NCI-H128 (cell line): ENCODE results near the gene TULP4.
"Not testable (repeated sequence)": the region's sequence is repeated elsewhere in the genome, so short reads cannot be mapped to it uniquely, and the experiment has no call there.

Experiments
- DNase-seq: peaks from one replicate; lab custom pipeline; 2025; ENCODE audit not compliant: unreplicated experiment; lab: John Stamatoyannopoulos, UW

The TULP4 gene

DNA sequence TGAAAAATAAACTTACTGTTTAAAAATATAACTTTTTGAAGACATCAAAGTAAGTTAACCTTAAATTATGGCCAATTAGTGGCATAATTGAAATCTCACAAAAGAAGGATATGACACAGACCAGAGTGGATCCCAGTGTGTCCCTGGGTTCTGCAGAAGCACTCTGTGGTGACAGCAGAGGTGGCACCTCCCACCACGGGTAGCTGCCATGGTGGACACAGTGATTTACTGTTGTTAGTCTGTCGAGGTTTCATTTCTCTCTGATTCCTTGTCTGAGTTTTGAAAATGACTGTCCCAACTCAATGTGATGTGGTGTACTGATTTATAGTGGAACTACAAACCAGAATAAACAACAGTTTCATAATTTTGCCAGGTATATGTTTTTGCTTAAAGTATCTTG, 76.5 kb downstream of the TULP4 start:
- DNase-seq = no peak

DNA sequence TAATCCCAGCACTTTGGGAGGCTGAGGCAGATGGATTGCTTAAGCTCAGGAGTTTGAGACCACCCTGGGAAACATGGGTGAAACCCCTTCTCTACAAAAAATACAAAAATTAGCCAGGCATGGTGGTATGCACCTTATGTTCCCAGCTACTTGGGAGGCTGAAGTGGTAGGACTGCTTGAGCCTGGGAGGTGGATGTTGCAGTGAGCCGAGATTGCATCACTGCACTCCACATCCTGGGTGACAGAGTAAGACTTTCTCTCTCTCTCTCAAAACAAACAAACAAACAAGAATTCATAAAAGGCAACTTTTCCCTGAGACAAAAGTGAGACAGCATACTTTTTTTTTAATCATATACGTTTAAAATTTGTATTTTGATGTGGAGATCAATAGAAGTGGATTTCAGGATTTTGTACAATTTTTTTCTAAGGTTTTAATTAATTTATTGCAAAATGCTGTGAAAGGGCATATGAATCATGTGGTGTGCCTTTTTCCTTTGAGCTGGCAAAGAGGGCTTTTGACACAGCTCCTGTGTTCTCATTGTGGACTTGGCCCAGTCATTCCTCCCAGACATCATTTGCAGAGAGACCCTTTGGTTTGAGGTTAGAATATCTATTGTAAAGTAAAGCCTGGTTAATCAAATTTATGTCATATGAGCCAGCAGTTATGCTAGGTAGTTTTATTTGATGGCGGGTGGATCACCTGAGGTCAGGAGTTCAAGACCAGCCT, 77.1 kb downstream of the TULP4 start:
- no peak for DNase-seq

DNA sequence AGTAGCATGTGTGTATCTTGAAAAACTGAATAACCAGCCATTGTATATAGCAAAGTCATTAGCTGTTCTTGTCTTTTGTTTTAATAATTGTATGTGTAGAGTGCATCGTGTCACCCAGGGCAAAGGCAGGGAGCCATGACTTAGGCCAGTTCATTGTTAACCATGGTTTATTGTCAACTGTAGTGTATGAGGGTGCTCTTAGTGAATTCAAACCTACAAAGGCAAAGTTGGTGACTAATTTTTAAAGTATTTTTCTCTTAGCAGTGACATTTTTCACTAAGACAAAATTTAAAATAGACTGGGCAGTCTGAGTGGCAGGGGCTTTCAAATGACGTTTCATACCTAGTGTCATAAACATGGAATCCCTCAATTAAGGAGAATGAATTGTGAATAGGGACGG, 79.0 kb downstream of the TULP4 start:
- no peak for DNase-seq

DNA sequence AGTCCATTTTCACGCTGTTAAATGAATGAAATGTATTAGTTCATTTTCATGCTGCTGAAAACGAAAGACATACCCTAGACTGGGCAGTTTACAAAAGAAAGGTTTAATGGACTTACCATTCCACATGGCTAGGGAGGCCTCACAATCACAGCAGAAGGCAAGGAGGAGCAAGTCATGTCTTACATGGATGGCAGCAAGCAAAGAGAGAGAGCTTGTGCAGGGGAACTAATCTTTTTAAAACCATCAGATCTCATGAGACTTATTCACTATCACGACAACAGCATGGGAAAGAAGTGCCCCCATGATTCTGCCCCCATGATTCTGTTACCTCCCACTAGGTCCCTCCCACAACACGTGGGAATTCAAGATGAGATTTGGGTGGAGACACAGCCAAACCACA, 79.7 kb downstream of the TULP4 start:
- not testable (repeated sequence) for DNase-seq

DNA sequence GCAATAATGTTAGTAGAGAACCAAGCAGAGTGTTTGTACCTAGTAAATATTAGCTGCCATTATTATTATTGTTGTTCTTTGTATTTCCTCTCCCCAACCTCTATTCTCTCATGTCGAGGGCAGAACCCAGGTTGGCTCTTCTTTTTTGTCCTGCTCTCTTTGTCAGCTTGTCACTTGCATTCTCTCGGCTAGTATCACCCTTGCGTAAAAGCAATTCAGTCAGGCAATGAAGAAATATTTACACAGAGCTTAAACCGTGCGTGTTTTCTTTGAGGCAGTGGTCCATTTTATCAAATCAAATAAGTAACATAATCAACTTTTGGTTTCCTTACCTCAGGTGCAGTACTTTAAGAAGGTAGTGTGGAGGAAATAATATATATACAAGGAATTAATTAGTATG, 83.9 kb downstream of the TULP4 start:
- no peak for DNase-seq

DNA sequence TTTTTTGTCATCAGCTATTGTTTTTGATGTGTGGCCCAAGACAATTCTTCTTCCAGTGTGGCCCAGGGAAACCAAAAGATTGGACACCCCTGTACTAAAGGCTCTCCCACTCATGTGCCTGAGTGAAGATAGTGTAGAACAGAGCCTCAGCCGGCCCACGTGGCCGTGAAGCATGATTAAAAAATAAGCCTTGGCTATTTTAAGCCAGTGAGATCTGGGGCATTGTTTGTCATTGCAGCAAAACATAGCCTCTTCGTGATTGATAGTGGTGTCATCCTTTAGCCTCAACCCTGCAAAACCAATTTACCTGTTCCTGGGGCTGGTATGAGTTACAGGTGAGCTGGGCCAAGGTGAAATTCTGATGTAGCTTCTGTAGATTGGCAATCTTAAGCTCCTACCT, 85.3 kb downstream of the TULP4 start:
- DNase-seq = no peak

DNA sequence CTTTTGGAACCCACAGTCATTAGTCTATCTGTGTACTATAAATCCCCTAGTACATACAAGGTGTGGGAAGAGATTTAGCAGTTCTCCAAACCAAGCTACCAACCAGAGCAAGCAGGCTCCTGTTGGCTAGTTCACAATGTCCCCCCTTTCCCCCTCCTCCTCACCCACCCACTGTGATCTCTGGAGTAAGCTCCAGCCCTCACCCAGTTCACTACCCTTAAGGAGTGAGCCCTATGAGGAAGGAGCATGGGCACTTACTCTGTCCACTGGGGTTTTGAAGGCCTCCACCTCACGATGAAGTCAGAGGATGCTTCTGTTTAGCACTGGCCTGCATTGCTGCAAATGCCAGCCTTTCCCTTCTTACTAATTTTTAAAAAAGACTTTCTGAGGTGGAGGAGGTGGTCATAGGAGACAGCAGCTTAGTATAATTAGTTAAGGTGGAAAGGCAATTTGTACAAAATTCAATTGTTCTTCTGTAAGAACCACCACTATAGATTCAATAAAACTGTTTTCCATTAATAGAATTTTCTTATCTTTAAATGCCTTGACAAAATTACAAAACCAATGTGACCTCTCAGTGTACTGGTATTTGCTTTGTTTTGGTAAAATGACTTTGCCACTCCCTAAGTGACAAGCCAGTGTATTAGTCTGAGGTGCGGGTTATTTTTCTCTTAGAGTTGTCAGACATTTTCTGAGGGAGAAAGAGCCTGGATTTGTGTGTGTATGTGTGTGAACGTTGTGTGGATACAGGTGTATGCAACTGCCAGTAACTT, 86.2 kb downstream of the TULP4 start:
- DNase-seq = no peak

DNA sequence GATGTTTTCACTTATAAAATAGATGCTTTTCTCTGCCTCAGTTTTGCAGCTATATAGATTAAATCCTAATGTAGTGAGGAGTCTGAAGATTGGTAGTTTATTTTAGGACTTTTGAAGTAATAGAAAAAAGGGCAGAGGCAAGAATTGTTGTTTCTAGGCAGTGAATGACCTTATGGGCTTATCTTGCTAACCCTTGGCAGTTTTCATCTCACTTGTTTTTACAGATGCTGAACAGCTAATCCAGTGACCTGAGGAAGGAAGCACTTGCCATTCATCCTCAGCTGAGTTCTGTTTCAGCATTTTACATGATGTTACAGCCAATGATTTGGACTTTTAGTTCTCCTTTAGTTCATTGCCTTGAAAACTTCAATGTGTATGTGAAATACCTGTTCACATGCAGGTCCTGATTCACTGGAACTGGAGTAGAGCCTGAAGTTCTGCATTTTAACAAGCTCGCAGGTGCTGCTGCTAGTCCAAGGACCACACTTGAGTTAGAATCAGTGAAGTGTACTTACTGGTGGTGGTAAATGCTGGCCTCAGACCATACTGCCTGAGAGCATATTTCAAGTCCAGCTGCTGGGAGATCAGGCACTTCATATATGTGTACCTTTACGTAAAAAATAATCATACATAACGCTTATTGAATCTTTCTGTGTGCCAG, 86.9 kb downstream of the TULP4 start:
- DNase-seq = no peak

DNA sequence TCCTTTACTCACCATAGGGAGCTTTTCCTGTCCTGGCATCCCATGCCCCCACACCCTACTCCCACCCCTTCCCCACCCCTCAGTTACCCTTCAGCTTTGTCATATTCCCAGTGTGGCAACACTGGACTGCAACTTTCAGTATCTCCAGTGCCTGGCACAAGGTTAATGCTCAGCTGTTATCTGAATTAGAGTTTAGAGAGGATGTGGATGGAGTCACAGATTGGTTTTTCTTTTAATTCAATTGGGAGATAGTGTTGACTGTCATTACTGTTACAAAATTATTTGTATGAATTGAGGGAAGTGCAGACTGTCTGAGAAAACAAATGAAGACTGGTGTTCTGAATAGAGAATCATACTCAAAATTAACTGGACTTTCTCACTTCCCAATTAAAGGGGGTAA, 89.9 kb downstream of the TULP4 start:
- no peak for DNase-seq

DNA sequence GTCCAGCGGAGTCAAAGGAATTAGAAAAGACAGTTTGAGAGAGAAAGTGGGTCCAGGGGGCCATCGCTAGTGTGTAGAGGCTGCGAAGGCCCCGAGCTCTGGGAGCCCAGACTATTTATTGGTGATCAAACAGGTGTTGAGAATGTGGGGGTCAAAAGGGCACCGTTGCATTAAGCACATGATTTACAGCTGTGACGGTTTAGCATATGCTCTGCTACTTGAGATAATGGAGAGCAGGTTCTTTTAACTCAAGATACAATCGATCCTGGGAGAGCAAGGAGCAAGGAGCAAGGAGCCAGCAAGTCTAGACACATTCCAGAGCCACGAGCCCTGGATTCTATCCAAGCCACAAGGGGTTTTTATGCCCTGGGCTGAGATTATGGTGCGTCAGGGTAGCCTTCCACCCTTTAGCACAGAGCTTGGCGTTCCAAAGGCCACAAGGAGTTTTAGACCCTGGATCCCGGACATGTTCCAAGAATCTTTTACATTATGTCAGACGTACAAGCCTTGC, 93.1 kb downstream of the TULP4 start:
- DNase-seq = not testable (repeated sequence)

DNA sequence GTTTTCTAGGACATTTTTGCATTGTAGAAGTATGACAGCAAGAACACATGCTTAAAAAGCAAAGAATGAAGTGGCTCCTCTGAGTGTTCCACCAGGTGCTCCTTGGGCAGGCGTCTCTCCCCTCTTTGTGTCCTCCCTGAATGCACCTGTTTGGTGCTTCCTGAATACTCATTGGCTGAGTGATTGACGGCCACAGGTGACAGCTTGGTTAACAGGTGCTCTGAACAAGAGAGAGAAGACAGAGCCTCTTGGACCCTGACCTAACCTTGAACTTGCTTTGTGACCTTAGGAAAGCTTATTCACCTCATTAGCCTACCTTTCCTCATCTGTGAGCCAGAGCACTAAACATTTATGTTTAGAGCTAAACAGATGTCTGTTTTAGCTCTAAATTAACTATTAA, 93.7 kb downstream of the TULP4 start:
- DNase-seq = no peak

DNA sequence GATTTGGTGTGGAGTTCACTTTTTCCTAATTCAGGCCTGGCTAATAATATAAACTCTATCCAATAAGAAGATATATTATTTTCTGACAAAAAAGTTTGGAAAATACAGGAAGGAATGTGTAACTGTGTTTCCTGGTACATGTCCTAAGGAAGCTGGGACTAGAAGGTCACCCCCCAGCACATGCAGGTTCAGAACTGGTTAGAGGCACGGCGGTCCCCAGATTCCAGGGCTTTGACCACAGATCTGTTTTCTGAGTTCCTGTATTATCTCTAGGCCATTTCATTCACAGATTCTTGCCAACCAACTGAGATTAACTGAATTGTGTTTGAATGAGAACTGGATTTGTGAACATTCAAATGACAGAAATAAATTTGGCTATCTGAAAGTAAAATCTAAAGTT, 94.5 kb downstream of the TULP4 start:
- DNase-seq = no peak

DNA sequence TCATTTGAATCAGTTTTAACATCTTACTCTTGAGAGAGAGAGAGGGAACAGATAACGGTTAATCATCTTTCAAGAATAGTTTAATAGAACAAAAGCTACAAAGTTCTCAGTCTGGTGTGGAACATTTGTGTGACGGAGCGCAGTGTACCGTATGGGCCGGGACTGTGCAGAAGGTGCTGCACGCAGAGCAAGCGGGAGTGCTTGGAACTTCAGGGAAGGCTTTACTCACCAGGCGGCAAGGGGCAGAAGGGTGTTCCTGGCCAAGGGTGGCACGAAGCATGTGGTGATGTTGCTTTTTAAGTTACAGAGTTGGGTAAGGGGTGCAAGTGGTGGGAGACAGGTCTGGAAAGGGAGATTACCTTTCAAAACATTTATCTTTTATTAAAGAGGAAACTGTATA, 95.7 kb downstream of the TULP4 start:
- no peak for DNase-seq

DNA sequence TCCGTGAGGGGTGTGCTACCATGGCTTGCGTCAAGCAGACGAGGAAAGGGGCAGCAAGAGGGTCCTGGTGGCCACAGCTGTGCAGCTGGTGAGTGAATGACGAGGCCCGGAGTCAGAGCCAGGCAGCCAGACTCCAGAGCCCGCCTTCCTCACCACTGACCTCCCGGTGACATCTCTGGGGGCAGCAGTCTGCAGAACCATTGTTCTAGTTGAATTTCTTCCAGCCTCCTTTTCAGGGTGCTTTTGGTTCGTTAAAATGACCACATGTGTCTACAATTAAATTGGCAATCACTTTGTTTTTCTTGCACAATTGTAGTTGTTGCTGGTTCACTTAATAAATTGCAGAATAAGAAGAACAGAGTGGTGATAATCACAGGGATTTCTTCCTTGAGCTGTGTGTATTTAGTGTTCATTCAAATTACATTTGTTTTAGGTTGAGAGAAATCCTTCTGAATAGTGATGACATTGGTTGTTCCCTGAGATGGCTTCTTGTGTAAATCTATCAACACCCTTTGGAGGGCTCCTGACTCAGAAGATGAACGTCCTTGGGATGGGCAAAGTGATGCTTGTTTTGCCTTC, 96.4 kb downstream of the TULP4 start:
- no peak for DNase-seq

DNA sequence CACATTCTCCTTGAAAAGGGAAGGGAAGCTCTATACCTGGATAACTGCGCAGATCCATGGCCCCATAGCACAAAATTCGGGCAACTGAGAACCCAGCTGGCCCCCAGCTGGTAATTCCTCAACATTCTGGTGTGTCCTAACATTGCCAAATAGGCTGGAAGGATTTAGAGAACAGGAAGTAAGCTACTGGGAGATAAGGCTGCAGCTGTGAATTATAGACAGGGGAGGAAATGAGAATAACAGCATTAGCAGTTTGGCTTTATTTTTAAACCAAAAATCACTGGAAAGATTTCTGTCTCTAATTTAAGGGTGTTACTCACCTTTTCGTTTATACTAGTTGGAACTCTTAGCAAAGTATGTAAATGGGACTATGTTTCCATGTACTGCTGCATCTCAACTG, 97.2 kb downstream of the TULP4 start:
- no peak for DNase-seq

DNA sequence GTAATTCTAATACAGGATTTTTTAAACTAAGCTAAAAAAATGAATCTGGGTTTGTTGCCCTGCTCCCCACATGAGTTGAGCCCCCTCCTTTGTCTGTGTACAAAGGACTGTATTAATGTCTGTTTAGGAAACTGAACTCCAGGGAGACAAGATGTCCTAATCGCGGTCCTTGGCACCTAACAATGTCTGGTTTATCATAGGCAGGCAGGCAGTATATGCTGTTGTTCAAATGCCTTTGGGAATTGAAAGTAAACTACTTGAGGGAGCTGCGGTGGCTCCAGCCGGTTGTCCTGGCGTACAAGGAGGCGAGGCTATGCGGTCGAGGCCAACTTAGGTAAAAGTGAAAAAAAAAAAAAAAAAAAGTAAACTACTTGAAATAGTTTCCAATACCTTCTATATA, 98.5 kb downstream of the TULP4 start:
- no peak for DNase-seq

DNA sequence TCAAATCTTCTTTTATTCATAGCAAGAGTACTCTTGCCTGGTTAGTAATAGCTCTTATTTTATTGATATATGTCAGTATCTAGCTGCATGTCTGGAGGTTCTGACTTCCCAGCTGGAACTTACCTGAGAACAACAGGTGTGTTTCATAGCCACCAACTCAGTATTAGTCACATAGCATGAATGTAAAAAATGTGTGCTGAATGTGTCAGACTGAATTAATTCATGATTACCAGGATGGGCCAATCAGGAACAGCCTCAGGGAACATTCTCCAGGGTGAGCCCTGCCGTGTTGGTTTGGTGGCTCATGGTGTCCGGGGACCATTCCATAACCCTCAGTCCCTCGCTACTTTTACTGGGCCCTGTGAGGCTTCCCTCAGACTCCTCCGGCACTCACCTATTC, 99.7 kb downstream of the TULP4 start:
- DNase-seq = no peak

DNA sequence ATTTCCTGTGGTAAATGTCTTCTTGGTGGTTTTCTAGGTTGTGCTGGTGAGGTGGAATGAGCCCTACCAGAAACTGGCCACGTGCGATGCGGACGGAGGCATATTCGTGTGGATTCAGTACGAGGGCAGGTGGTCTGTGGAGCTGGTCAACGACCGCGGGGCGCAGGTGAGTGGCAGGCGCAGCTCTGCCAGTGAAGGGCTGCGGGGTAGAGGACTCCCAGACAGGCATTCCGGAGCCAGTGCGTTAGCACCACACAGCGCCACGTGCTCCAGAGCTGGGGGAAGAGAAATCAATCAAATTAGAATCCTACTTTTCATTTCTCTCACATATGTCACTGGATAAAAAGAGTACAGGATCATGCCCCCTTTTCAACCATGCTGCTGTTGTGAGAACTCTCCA, 100.8 kb downstream of the TULP4 start:
- DNase-seq = no peak

DNA sequence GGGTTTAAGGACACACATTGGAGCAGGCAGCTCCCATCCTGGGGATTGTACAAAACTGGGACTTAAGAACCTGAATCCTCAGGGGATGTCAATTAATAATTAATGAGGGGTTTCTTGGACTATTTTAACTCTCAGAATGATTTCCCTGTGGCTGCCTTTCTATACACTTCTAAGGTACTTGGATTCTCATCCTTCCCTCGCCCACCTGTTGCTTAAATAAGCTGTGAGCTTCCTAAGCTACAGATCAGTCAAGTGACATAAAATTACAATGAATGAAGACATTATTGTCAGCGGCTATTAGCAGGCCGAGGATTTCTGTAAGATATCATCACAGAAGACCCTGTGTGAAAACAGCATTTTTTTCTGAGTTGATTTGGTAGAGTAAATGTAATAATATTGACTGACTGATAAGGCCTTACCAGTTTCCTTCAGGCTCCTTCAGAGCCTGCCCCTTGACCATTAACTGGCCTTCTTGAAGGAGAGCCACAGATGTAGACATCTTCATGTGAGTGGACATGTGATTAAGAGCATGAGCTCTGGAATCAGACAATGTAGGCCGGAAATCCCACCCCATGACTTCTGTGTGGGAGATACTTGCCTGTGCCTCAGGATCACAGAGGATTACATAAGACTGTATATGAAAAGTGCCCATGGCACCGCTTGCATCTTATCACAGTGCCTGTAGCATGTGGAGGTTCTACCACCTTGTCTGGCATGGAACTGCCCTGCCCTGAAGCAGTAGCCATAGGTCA, 101.7 kb downstream of the TULP4 start:
- no peak for DNase-seq

DNA sequence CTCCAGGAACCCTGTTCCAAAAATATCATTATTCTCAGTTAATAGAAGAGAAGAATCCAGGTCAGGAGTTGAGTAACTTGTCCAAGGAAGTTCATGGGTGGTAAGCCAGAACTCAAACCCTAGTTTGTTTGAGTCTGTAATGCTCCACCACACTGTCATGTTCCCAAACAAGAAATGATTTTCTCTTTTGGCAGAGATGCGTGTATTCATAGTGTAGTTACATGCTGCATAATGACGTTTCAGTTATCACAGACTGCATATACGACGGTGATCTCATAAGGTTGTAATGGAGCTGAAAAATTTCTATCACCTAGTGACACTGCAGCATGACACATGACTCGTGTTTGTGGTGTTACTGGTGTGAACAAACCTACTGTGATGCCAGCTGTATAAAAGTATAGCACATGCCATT, 102.6 kb downstream of the TULP4 start:
- no peak for DNase-seq

DNA sequence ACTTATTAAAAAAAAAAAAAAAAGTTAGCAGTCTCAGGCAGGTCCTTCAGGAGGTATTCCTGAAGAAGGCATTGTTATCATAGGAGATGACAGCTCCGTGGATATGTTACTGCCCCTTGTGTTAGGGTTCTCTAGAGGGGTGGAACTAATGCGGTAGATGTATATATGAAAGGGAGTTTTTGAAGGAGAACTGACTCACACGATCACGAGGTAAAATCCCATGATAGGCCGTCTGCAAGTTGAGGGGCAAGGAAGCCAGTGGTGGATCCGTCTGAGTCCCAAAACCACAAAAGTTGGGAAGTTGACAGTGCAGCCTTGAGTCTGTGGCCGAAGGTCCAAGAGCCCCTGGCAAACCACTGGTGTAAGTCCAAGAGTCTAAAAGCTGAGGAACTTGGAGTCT, 103.4 kb downstream of the TULP4 start:
- DNase-seq = no peak
